HepG2 (cell line): Measurements from ENCODE around the gene DGKG. TPM values are rescaled to one million over a fixed set of nuclear protein-coding genes. Genes with fewer than 3 reads are reported as not detected.
A peak's percentile ranks its signal among the peaks of the same experiment; 100 is the strongest.

Experiments used
- AGO1 ChIP-seq: fragments of 200-400 bp; formaldehyde crosslinking; IDR thresholded peaks from 2 replicates; pipeline ENCODE4 v1.6.1; 2017; ENCODE audit warnings: mild to moderate bottlenecking, low read depth, low read length, moderate library complexity; ENCODE audit not compliant: poor library complexity, severe bottlenecking
- BRCA1 ChIP-seq: sonication (generic); formaldehyde crosslinking; IDR thresholded peaks from 2 replicates; pipeline ENCODE4 v1.4.0; 2020; ENCODE audit warnings: missing genetic modification reagents
- FOSL2 ChIP-seq: sonication (generic); formaldehyde crosslinking; IDR thresholded peaks from 2 replicates; pipeline ENCODE4 v1.4.0; 2020; ENCODE audit warnings: missing genetic modification reagents
- GATAD2A ChIP-seq: IDR thresholded peaks from 2 replicates; pipeline ENCODE4 v1.6.1; 2016
- GLMP ChIP-seq: sonication (generic); formaldehyde crosslinking; IDR thresholded peaks from 2 replicates; pipeline ENCODE4 v1.9.0; 2021; ENCODE audit warnings: missing genetic modification reagents, mild to moderate bottlenecking, borderline replicate concordance
- RBM39 ChIP-seq: fragments of 200-400 bp; formaldehyde crosslinking; IDR thresholded peaks from one replicate; pipeline ENCODE4 v1.6.1; 2018; ENCODE audit warnings: antibody characterized with exemption, mild to moderate bottlenecking, low read depth, low read length; ENCODE audit not compliant: poor library complexity, severe bottlenecking
- RFXAP ChIP-seq: sonication (generic); formaldehyde crosslinking; IDR thresholded peaks from 2 replicates; pipeline ENCODE4 v1.4.0; 2020; ENCODE audit warnings: missing genetic modification reagents, borderline replicate concordance
- RORA ChIP-seq: sonication (generic); formaldehyde crosslinking; IDR thresholded peaks from 2 replicates; pipeline ENCODE4 v1.5.0; 2020; ENCODE audit warnings: mild to moderate bottlenecking, missing genetic modification reagents, moderate library complexity
- SMAD3 ChIP-seq: sonication (generic); formaldehyde crosslinking; IDR thresholded peaks from 2 replicates; pipeline ENCODE4 v1.4.0; 2020; ENCODE audit warnings: missing genetic modification reagents
- SMARCE1 ChIP-seq: fragments of 450-650 bp; IDR thresholded peaks from 2 replicates; pipeline ENCODE4 v1.6.1; 2017; ENCODE audit warnings: borderline replicate concordance
- SMC3 ChIP-seq: IDR thresholded peaks from 2 replicates; pipeline ENCODE4 v1.6.1; 2011; ENCODE audit warnings: low read length, improper control_type of control experiment
- SRY ChIP-seq: sonication (generic); formaldehyde crosslinking; IDR thresholded peaks from 2 replicates; pipeline ENCODE4 v1.8.0; 2022; ENCODE audit warnings: mild to moderate bottlenecking, missing genetic modification reagents
- STAG1 ChIP-seq: sonication (generic); formaldehyde crosslinking; IDR thresholded peaks from 2 replicates; pipeline ENCODE4 v1.4.0; 2020; ENCODE audit warnings: missing genetic modification reagents
- U2AF1 ChIP-seq: fragments of 200-400 bp; formaldehyde crosslinking; optimal IDR thresholded peaks from 2 replicates; pipeline ENCODE3; 2017; ENCODE audit warnings: mild to moderate bottlenecking, low read depth, low read length
- ZEB1 ChIP-seq: IDR thresholded peaks from 2 replicates; pipeline ENCODE4 v1.6.1; 2012; ENCODE audit warnings: mild to moderate bottlenecking, low read depth, inconsistent platforms; ENCODE audit not compliant: insufficient replicate concordance
- ZFX ChIP-seq: sonication (generic); formaldehyde crosslinking; IDR thresholded peaks from 2 replicates; pipeline ENCODE4 v1.4.0; 2020; ENCODE audit warnings: mild to moderate bottlenecking, low read depth, missing genetic modification reagents, moderate library complexity
- ZNF142 ChIP-seq: sonication (generic); formaldehyde crosslinking; IDR thresholded peaks from 2 replicates; pipeline ENCODE4 v1.4.0; 2020; ENCODE audit warnings: missing genetic modification reagents
- ZNF18 ChIP-seq: sonication (generic); formaldehyde crosslinking; IDR thresholded peaks from 2 replicates; pipeline ENCODE4 v1.8.0; 2022; ENCODE audit warnings: mild to moderate bottlenecking, missing genetic modification reagents; ENCODE audit not compliant: insufficient replicate concordance
- ZNF235 ChIP-seq: sonication (generic); formaldehyde crosslinking; IDR thresholded peaks from 2 replicates; pipeline ENCODE4 v1.8.1; 2023; ENCODE audit warnings: mild to moderate bottlenecking, missing genetic modification reagents, borderline replicate concordance
- ZNF292 ChIP-seq: sonication (generic); formaldehyde crosslinking; IDR thresholded peaks from 2 replicates; pipeline ENCODE4 v1.8.1; 2022; ENCODE audit warnings: mild to moderate bottlenecking, low read depth, missing genetic modification reagents, borderline replicate concordance
- ZNF430 ChIP-seq: sonication (generic); formaldehyde crosslinking; IDR thresholded peaks from 2 replicates; pipeline ENCODE4 v1.9.0; 2021; ENCODE audit warnings: mild to moderate bottlenecking, missing genetic modification reagents
- ZNF850 ChIP-seq: sonication (generic); formaldehyde crosslinking; conservative IDR thresholded peaks from 2 replicates; pipeline ENCODE4 v1.9.0; 2021; ENCODE audit warnings: mild to moderate bottlenecking, missing genetic modification reagents
- polyA plus RNA-seq, 8 experiments: library from polyadenylated mRNA; depleted of rRNA in 3 of 8; stranded (reverse) in 7 of 8; unstranded in 1 of 8; fragments of >200 nt; fragmentation: Illumina TruSeq in 4 of 8; extraction: Trizol in 4 of 8; gene quantifications; 2 replicates each; pipeline versions ENCODE4 v1.2.1 to v1.2.3, GENCODE V29; 2011 to 2016; ENCODE audit warnings: low read depth in 4 of 8, missing spikeins in 1 of 8, mixed read lengths in 1 of 8; ENCODE audit not compliant: insufficient read depth in 1 of 8
- total RNA-seq, 5 experiments: library from RNA; depleted of rRNA; stranded (reverse); fragments of >200 nt; fragmentation: Illumina TruSeq; extraction: Trizol; gene quantifications; 2 replicates each; pipeline ENCODE4 v1.2.3, GENCODE V29; 2016; ENCODE audit warnings: low read depth in 1 of 5

Gene DGKG
- total and polyA plus RNA-seq, 2 of the 13 experiments (the other 11 are each of a cell fraction or from before 2014, with no cell fraction given), result 3.8 to 6.2 TPM

- TF ChIP-seq STAG1 (CRISPR knock-in tag) (peak; percentile 88), BRCA1 (0 out of 2 replicates have a peak, but pooled peaks have one; percentile 37), U2AF1 (no peak), RFXAP (CRISPR knock-in tag) (no peak), ZNF292 (CRISPR knock-in tag) (0 out of 2 replicates have a peak, but pooled peaks have one; percentile 29), GATAD2A (0 out of 2 replicates have a peak, but pooled peaks have one; percentile 16), GLMP (CRISPR knock-in tag) (no peak), ZEB1 (no peak), FOSL2 (CRISPR knock-in tag) (peak; percentile 29; the same call in 1 of the 2 replicates), RBM39 (no peak), ZNF18 (CRISPR knock-in tag) (no peak), ZNF235 (0 out of 2 replicates have a peak, but pooled peaks have one; percentile 60), ZNF142 (CRISPR knock-in tag) (no peak), SMARCE1 (no peak), SMC3 (peak; percentile 51; the same call in 1 of the 2 replicates), SMAD3 (CRISPR knock-in tag) (0 out of 2 replicates have a peak, but pooled peaks have one; percentile 35), ZNF430 (CRISPR knock-in tag) (no peak), RORA (CRISPR knock-in tag) (no peak), AGO1 (peak; percentile 70), SRY (CRISPR knock-in tag) (no peak), ZFX (peak; percentile 39; the same call in 1 of the 2 replicates), ZNF850 (no peak)
These were observed 102.2 kb downstream of the DGKG start (continued) for GRCh38 chr3:186259612-186260383.
